Natural killer cell (primary cell): ENCODE data around the gene MAU2. TPM values are rescaled to one million over a fixed set of nuclear protein-coding genes. Genes with fewer than 3 reads are reported as not detected.

ENCODE experiments used
- ATAC-seq, 3 donors: fragments of 150-1000 bp in 2 of 3; fragments of 200-7000 bp in 1 of 3; cut with Tn5 transposase; 1 replicate in 1 of 3; 2 replicates in 2 of 3; pipeline ENCODE4 v1.10.0; 2021; ENCODE audit warnings: mild to moderate bottlenecking in 2 of 3, moderate library complexity in 2 of 3
- DNase-seq, 2 donors: peaks; one replicate each; pipeline versions ENCODE4 v3.0.0 to v3.0.0-alpha.2; 2013 to 2021; ENCODE audit warnings: mixed read lengths in 1 of 2
- H3K27ac ChIP-seq: one replicate; pipeline ENCODE4 v1.5.1; 2013; ENCODE audit warnings: mild to moderate bottlenecking, low read length
- H3K27me3 ChIP-seq: one replicate; pipeline ENCODE4 v1.6.1; 2013; ENCODE audit warnings: low read length; ENCODE audit not compliant: control insufficient read depth, insufficient read depth
- H3K36me3 ChIP-seq: one replicate; pipeline ENCODE4 v1.6.1; 2013; ENCODE audit warnings: low read length; ENCODE audit not compliant: control insufficient read depth, insufficient read depth
- H3K4me1 ChIP-seq: one replicate; pipeline ENCODE4 v1.6.1; 2013; ENCODE audit warnings: low read length; ENCODE audit not compliant: control insufficient read depth, insufficient read depth
- H3K4me3 ChIP-seq: one replicate; pipeline ENCODE4 v1.5.1; 2013; ENCODE audit warnings: low read length
- H3K9me3 ChIP-seq: one replicate; pipeline ENCODE4 v1.6.1; 2013; ENCODE audit warnings: low read length; ENCODE audit not compliant: control insufficient read depth, insufficient read depth
- H3K27ac Mint-ChIP-seq, 2 donors: one replicate each; pipeline ENCODE4 v1.8.0; 2022; ENCODE audit warnings: mild to moderate bottlenecking in 2 of 2, mixed read lengths in 2 of 2, moderate library complexity in 1 of 2
- H3K27me3 Mint-ChIP-seq, 2 donors: one replicate each; pipeline ENCODE4 v1.8.0; 2022; ENCODE audit warnings: low read depth in 2 of 2, mixed read lengths in 2 of 2
- H3K36me3 Mint-ChIP-seq: one replicate; pipeline ENCODE4 v1.8.0; 2022; ENCODE audit warnings: mixed read lengths
- H3K4me1 Mint-ChIP-seq, 2 donors: one replicate each; pipeline ENCODE4 v1.8.0; 2022; ENCODE audit warnings: mixed read lengths in 2 of 2
- H3K4me3 Mint-ChIP-seq: one replicate; pipeline ENCODE4 v1.8.0; 2022; ENCODE audit warnings: mild to moderate bottlenecking, moderate library complexity, mixed read lengths
- H3K9me3 Mint-ChIP-seq, 2 donors: one replicate each; pipeline ENCODE4 v1.8.0; 2022; ENCODE audit warnings: mixed read lengths in 2 of 2
- CTCF ChIP-seq: fragments of 200-600 bp; IDR thresholded peaks from one replicate; pipeline ENCODE4 v1.8.0; 2022; ENCODE audit warnings: antibody characterized with exemption
- whole genome bisulfite sequencing: methylation state at CpG from one replicate; pipeline ENCODE4 v1.1.7; 2013; ENCODE audit warnings: missing lambda C conversion rate; ENCODE audit not compliant: insufficient coverage; 5-methylcytosine and 5-hydroxymethylcytosine counted together
- intact Hi-C: fragments of 100-400 bp; cut with micrococcal nuclease; formaldehyde crosslinking; loops from one replicate; pipeline ENCODE4 v1.14.2; 2022
- total RNA-seq, 4 donors: library from RNA; stranded (reverse); fragments of 120-200 nt in 1 of 4; gene quantifications; one replicate each; pipeline versions ENCODE4 v1.2.3 to v1.2.4, GENCODE V29; 2013 to 2022

The MAU2 gene
- total RNA-seq, 3 donors from 2014 or later (not counting 1 experiment from before 2014, with no cell fraction given): 144 to 164 (median 151) TPM

- no peaks in the 10 kb centered on the region for H3K9me3 ChIP-seq
- no peak overlapping the region for H3K4me3 ChIP-seq
- intact Hi-C loops: no loop called here
- H3K27ac ChIP-seq: no peak overlapping the region
- H3K27me3 ChIP-seq: no peaks in the 10 kb centered on the region
- H3K36me3 Mint-ChIP-seq: no peaks in the 10 kb centered on the region
- no peaks in the 10 kb centered on the region for H3K27me3 Mint-ChIP-seq
- no peak overlapping the region for H3K4me3 Mint-ChIP-seq
- H3K27ac Mint-ChIP-seq: no peak overlapping the region
- TF ChIP-seq CTCF: no peak
- peaks cover 63% of the 10 kb centered on the region for H3K36me3 ChIP-seq
- ATAC-seq (no peak), DNase-seq (no peak)
- peaks cover 0 to 4% of the 10 kb centered on the region in 2 donors for H3K4me1 Mint-ChIP-seq
- no peaks in the 10 kb centered on the region for H3K4me1 ChIP-seq
- no peaks in the 10 kb centered on the region for H3K9me3 Mint-ChIP-seq
- 99% methylated on average over 10 of the region's 10 CpGs for WGBS
Observed at GRCh38 chr19:19308373-19308772, 12.3 kb upstream of the MAU2 start.

DNA sequence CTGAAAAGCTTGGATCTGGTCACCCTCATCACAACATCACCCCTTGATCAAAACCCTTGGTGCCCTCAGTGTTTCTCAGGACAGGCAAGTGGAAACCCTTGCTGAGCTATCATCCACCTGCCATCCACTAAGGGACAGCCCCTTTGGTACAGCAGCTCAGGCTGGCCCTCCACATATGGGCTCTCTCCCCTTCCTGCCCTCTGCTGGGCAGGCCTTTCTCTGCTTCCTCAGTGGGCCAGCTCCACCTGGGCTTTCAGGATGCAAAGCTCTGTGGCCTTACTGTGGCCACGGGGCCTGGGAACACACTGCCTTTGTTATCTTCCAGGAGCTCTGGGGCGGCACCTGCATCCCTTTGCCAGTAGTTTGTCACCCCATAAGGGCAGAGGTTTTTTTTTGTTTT is 5.2 kb upstream of the MAU2 start:
- intact Hi-C loops: no loop called here
- no peak overlapping the region for H3K27ac ChIP-seq
- peaks cover 10 to 24% of the 10 kb centered on the region in 2 donors for H3K4me1 Mint-ChIP-seq
- H3K27ac Mint-ChIP-seq: no peak overlapping the region
- ATAC-seq (no peak), DNase-seq (no peak)
- no peaks in the 10 kb centered on the region for H3K36me3 Mint-ChIP-seq
- H3K4me3 Mint-ChIP-seq: no peak overlapping the region
- 93% methylated on average over 2 of the region's 2 CpGs for WGBS
- H3K27me3 Mint-ChIP-seq: no peaks in the 10 kb centered on the region
- peaks cover 29% of the 10 kb centered on the region for H3K36me3 ChIP-seq
- no peaks in the 10 kb centered on the region for H3K9me3 Mint-ChIP-seq
- peaks cover 12% of the 10 kb centered on the region for H3K4me1 ChIP-seq
- no peaks in the 10 kb centered on the region for H3K9me3 ChIP-seq
- H3K27me3 ChIP-seq: no peaks in the 10 kb centered on the region
- TF ChIP-seq CTCF: no peak
- H3K4me3 ChIP-seq: no peak overlapping the region

- no peaks in the 10 kb centered on the region for H3K9me3 Mint-ChIP-seq
- 100% methylated on average over 1 of the region's 1 CpG for WGBS
- Histone ChIP-seq H3K9me3 (no peaks in the 10 kb centered on the region), H3K27ac (no peak overlapping the region), H3K4me1 (peaks cover 12% of the 10 kb centered on the region), H3K36me3 (peaks cover 23% of the 10 kb centered on the region), H3K27me3 (no peaks in the 10 kb centered on the region), H3K4me3 (no peak overlapping the region)
- H3K27ac Mint-ChIP-seq: no peak overlapping the region
- no peaks in the 10 kb centered on the region for H3K36me3 Mint-ChIP-seq
- ATAC-seq (no peak), DNase-seq (no peak)
- intact Hi-C loops: no loop called here
- no peak for TF ChIP-seq CTCF
- H3K4me1 Mint-ChIP-seq: peaks cover 10 to 24% of the 10 kb centered on the region in 2 donors
- H3K4me3 Mint-ChIP-seq: no peak overlapping the region
- no peaks in the 10 kb centered on the region for H3K27me3 Mint-ChIP-seq
Observed at GRCh38 chr19:19316082-19316481, 4.5 kb upstream of the MAU2 start.

- no peaks in the 10 kb centered on the region for H3K9me3 Mint-ChIP-seq
- H3K4me3 ChIP-seq: peak overlapping the region; percentile 90
- peak overlapping the region; percentile 92 for H3K27ac ChIP-seq
- ATAC-seq: no peak
- H3K4me1 ChIP-seq: peaks cover 26% of the 10 kb centered on the region
- no peak for DNase-seq
- H3K4me1 Mint-ChIP-seq: peaks cover 23 to 41% of the 10 kb centered on the region in 2 donors
- peaks cover 19% of the 10 kb centered on the region for H3K36me3 ChIP-seq
- no peak for TF ChIP-seq CTCF
- H3K9me3 ChIP-seq: no peaks in the 10 kb centered on the region
- peak overlapping the region; percentile 93 to 94 for H3K27ac Mint-ChIP-seq
- 9% methylated on average over 32 of the region's 32 CpGs for WGBS
- intact Hi-C loops: loop anchor here (1.0 kb wide), 1 partner anchor 128 kb away; the partner anchor contains the start of genes BORCS8 and RFXANK
- H3K4me3 Mint-ChIP-seq: peak overlapping the region; percentile 95
- no peaks in the 10 kb centered on the region for H3K27me3 Mint-ChIP-seq
- H3K27me3 ChIP-seq: no peaks in the 10 kb centered on the region
- H3K36me3 Mint-ChIP-seq: no peaks in the 10 kb centered on the region
Observed at GRCh38 chr19:19319732-19320360, 783 bp upstream of the MAU2 start.
